ENCODE measurements around the gene GRM6. TPM values are rescaled to one million over a fixed set of nuclear protein-coding genes. Genes with fewer than 3 reads are reported as not detected.

Gene GRM6
- total RNA-seq, 1 experiment from 2014 or later: not detected

DNA sequence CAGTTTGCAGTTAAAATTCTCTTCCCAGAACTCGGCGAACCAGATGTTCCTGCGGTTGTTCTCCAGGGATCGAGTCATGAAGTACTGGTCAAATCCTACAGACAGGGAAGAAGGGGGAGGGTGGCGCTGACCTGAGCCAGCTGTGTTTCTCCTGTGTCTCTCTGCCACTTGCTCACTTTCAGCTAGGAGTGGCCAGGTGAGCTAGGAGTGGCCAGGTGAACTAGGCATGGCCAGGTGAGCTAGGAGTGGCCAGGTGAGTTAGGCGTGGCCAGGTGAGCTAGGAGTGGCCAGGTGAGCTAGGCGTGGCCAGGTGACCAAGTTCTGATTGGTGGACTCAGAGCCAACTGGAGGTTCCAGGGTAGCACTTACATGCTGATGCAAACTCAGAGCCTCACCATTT lies 5.8 kb downstream of the GRM6 start:
- H3K4me3 ChIP-seq (ENCODE audit: low read depth, low read length, poor library complexity, severe bottlenecking): no peak overlapping the region
- DNase-seq (ENCODE audit: low spot score): no peak
- POLR2A ChIA-PET (ENCODE audit: low non-redundant PET): no interaction called here
- H3K36me3 ChIP-seq (ENCODE audit: insufficient read depth, low read length, poor library complexity, severe bottlenecking): no peaks in the 10 kb centered on the region
- no peak overlapping the region for H3K27ac ChIP-seq (ENCODE audit: low read depth, low read length, poor library complexity, severe bottlenecking)
- intact Hi-C loops (cut with micrococcal nuclease; ENCODE audit: unreplicated experiment): no loop called here
- no peaks in the 10 kb centered on the region for H3K4me1 ChIP-seq (ENCODE audit: insufficient read depth, low read length, poor library complexity, severe bottlenecking)
- H3K9me3 ChIP-seq (ENCODE audit: low read depth, low read length, poor library complexity, severe bottlenecking): peaks cover 5% of the 10 kb centered on the region
- BruUV-seq (replicated peaks): no TSS peak
- CTCF ChIA-PET: no interaction called here
- H3K27me3 ChIP-seq (replicated peaks; ENCODE audit: insufficient read depth, low read depth, low read length, poor library complexity): peaks cover 13% of the 10 kb centered on the region
- TF ChIP-seq, protein P1, sequence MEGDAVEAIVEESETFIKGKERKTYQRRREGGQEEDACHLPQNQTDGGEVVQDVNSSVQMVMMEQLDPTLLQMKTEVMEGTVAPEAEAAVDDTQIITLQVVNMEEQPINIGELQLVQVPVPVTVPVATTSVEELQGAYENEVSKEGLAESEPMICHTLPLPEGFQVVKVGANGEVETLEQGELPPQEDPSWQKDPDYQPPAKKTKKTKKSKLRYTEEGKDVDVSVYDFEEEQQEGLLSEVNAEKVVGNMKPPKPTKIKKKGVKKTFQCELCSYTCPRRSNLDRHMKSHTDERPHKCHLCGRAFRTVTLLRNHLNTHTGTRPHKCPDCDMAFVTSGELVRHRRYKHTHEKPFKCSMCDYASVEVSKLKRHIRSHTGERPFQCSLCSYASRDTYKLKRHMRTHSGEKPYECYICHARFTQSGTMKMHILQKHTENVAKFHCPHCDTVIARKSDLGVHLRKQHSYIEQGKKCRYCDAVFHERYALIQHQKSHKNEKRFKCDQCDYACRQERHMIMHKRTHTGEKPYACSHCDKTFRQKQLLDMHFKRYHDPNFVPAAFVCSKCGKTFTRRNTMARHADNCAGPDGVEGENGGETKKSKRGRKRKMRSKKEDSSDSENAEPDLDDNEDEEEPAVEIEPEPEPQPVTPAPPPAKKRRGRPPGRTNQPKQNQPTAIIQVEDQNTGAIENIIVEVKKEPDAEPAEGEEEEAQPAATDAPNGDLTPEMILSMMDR (conservative IDR thresholded peaks at IDR 0.05; ENCODE audit: low read depth, low read length): no peak
- no peak for TF ChIP-seq EZH2 (IDR thresholded peaks at IDR 0.05; ENCODE audit: borderline replicate concordance, low read depth, low read length, poor library complexity, severe bottlenecking)

DNA sequence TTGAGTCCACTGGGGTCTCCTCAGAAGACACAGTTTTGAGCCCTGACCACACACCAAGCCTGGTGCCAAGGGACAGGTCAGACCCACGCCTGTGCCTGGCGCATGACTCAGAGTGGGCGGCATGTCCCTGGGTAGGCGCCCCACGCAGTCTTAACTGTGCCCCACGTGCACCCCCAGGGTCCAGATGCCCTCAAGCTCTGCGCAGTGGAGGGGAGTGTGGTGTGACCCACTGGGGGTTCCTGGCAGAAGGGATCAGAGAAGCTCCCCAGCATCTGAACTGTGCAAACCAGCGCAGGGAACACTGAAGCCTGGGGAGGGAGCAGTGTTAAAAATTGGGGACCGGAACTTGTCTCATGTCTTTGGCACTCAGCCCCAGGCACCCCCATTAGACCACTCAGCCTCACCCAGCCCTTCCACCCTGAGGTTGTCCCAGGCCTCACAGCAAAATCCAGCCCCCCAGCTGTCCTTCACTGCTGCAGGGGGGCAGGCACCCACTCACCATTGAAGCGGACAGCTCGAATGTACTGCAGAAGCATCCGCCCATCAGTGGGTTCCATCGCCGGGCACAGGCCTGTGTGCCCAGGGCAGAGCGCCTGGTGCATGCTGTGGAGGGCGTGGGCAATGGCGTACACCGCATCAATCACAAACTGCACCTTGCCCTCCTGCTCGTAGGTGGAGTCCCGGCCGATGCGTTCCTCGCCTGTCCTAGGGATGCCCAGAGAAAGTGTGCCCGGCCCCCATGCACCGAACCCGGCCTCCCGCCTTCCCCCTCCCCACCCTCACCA lies 6.5 kb downstream of the GRM6 start:
- H3K9me3 ChIP-seq (ENCODE audit: low read depth, low read length, poor library complexity, severe bottlenecking): peaks cover 5% of the 10 kb centered on the region
- H3K27me3 ChIP-seq (replicated peaks; ENCODE audit: insufficient read depth, low read depth, low read length, poor library complexity): peaks cover 7% of the 10 kb centered on the region
- H3K27ac ChIP-seq (ENCODE audit: low read depth, low read length, poor library complexity, severe bottlenecking): no peak overlapping the region
- H3K4me3 ChIP-seq (ENCODE audit: low read depth, low read length, poor library complexity, severe bottlenecking): no peak overlapping the region
- POLR2A ChIA-PET (ENCODE audit: low non-redundant PET): no interaction called here
- no peaks in the 10 kb centered on the region for H3K4me1 ChIP-seq (ENCODE audit: insufficient read depth, low read length, poor library complexity, severe bottlenecking)
- DNase-seq (ENCODE audit: low spot score): no peak
- H3K36me3 ChIP-seq (ENCODE audit: insufficient read depth, low read length, poor library complexity, severe bottlenecking): no peaks in the 10 kb centered on the region
- BruUV-seq (replicated peaks): no TSS peak
- TF ChIP-seq EZH2 (IDR thresholded peaks at IDR 0.05; ENCODE audit: borderline replicate concordance, low read depth, low read length, poor library complexity, severe bottlenecking): no peak
- TF ChIP-seq, protein P1 (conservative IDR thresholded peaks at IDR 0.05; ENCODE audit: low read depth, low read length): no peak
- CTCF ChIA-PET: no interaction called here
- intact Hi-C loops (cut with micrococcal nuclease; ENCODE audit: unreplicated experiment): no loop called here

DNA sequence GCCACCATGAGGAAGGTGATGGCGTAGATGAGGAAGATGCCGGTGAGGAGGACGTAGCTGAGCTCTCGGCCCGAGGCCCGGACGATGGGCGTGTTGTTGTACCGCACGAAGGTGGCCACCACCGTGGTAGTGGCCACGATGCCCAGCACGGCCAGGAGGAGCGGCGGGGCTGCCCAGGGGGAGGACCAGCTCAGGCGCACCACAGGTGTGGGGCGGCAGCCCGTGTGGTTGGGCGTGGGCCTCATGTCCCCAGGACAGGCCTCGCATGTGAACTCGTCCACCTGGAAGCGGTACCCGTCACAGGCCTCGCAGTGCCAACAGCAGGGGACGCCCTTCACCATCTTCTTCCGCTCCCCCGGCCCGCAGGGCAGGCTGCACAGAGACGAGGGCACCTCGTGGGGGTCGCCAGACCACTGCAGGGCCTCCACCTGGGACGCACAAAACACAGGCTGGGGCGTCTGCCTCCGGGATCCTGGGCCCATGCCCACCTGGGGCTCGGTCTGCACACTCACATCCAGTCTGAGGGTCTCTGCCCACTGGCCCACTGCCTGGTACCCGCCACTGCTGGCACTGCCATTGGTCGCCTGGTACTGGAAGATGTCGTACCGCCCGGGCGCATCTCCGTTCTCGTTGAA lies 8.7 kb downstream of the GRM6 start:
- POLR2A ChIA-PET (ENCODE audit: low non-redundant PET): no interaction called here
- no peaks in the 10 kb centered on the region for H3K36me3 ChIP-seq (ENCODE audit: insufficient read depth, low read length, poor library complexity, severe bottlenecking)
- CTCF ChIA-PET: no interaction called here
- no peak overlapping the region for H3K4me3 ChIP-seq (ENCODE audit: low read depth, low read length, poor library complexity, severe bottlenecking)
- peaks cover 5% of the 10 kb centered on the region for H3K9me3 ChIP-seq (ENCODE audit: low read depth, low read length, poor library complexity, severe bottlenecking)
- H3K27me3 ChIP-seq (replicated peaks; ENCODE audit: insufficient read depth, low read depth, low read length, poor library complexity): no peaks in the 10 kb centered on the region
- no TSS peak for BruUV-seq (replicated peaks)
- no peak for DNase-seq (ENCODE audit: low spot score)
- no peaks in the 10 kb centered on the region for H3K4me1 ChIP-seq (ENCODE audit: insufficient read depth, low read length, poor library complexity, severe bottlenecking)
- intact Hi-C loops (cut with micrococcal nuclease; ENCODE audit: unreplicated experiment): no loop called here
- H3K27ac ChIP-seq (ENCODE audit: low read depth, low read length, poor library complexity, severe bottlenecking): no peak overlapping the region
- TF ChIP-seq, protein P1 (conservative IDR thresholded peaks at IDR 0.05; ENCODE audit: low read depth, low read length): no peak
- no peak for TF ChIP-seq EZH2 (IDR thresholded peaks at IDR 0.05; ENCODE audit: borderline replicate concordance, low read depth, low read length, poor library complexity, severe bottlenecking)
